Measurements from ENCODE around the gene ADARB2.

DNA sequence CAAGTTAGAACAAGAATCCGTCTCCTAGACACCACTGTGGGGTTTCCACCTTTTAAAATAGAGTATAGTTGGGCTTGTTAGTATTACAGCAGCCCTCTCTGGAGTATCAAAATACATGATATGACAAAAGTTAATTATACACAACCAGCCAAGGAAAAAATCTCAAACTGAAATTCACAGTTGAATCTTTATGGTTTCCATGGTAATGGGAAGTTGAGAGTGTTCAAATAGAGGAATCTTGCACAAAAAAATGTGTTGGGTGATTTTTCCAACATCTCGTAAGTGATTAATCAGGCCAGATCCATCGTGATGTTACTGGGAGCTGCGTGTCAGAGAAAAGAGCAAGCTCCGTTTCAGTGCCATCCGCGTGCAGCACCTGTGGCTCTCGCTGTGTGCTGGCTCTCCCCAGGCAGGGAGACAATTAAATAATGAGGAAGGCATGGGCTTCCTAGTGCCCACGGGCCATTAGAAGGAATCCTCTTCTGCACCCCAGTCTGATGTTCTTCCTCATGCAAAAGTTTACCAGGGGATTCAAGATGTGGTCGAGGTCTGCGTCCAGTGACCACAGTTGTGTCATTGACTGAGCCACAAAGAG is 41.1 kb upstream of the ADARB2 start:
- no peak for TF ChIP-seq POLR2AphosphoS5 (IDR thresholded peaks at IDR 0.05; ENCODE audit: low read depth, low read length)
- TF ChIP-seq, protein P1, sequence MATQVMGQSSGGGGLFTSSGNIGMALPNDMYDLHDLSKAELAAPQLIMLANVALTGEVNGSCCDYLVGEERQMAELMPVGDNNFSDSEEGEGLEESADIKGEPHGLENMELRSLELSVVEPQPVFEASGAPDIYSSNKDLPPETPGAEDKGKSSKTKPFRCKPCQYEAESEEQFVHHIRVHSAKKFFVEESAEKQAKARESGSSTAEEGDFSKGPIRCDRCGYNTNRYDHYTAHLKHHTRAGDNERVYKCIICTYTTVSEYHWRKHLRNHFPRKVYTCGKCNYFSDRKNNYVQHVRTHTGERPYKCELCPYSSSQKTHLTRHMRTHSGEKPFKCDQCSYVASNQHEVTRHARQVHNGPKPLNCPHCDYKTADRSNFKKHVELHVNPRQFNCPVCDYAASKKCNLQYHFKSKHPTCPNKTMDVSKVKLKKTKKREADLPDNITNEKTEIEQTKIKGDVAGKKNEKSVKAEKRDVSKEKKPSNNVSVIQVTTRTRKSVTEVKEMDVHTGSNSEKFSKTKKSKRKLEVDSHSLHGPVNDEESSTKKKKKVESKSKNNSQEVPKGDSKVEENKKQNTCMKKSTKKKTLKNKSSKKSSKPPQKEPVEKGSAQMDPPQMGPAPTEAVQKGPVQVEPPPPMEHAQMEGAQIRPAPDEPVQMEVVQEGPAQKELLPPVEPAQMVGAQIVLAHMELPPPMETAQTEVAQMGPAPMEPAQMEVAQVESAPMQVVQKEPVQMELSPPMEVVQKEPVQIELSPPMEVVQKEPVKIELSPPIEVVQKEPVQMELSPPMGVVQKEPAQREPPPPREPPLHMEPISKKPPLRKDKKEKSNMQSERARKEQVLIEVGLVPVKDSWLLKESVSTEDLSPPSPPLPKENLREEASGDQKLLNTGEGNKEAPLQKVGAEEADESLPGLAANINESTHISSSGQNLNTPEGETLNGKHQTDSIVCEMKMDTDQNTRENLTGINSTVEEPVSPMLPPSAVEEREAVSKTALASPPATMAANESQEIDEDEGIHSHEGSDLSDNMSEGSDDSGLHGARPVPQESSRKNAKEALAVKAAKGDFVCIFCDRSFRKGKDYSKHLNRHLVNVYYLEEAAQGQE (IDR thresholded peaks at IDR 0.05; ENCODE audit: insufficient read depth in 1 of 2, low read depth in 2 of 2, low read length in 2 of 2): no peak
